ENCODE results near the gene TMEM41A. TPM values are rescaled to one million over a fixed set of nuclear protein-coding genes. Genes with fewer than 3 reads are reported as not detected.

TMEM41A gene
- total RNA-seq, 4 donors from 2014 or later: 12.5 to 24.6 (median 13.4) TPM

DNA sequence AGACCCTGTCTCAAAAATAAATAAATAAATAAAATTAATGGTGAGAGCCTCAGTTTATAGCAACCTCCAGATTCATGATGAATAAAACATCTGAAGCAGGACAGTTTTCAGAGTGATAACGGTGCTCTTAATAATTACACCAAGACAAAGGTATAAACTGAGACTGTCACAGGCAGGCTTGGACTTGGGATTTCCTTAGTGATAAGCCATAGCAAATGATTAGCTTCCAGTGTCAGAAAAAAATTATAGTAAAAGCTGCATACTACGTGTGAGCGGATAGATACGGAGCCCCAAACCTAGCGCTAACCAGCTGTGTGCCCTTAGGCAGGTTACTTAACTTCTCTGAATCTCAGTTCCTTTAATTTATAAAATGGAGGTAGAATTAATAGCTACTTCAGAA lies 32.0 kb upstream of the TMEM41A start:
- TF ChIP-seq, protein P1, sequence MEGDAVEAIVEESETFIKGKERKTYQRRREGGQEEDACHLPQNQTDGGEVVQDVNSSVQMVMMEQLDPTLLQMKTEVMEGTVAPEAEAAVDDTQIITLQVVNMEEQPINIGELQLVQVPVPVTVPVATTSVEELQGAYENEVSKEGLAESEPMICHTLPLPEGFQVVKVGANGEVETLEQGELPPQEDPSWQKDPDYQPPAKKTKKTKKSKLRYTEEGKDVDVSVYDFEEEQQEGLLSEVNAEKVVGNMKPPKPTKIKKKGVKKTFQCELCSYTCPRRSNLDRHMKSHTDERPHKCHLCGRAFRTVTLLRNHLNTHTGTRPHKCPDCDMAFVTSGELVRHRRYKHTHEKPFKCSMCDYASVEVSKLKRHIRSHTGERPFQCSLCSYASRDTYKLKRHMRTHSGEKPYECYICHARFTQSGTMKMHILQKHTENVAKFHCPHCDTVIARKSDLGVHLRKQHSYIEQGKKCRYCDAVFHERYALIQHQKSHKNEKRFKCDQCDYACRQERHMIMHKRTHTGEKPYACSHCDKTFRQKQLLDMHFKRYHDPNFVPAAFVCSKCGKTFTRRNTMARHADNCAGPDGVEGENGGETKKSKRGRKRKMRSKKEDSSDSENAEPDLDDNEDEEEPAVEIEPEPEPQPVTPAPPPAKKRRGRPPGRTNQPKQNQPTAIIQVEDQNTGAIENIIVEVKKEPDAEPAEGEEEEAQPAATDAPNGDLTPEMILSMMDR (IDR thresholded peaks at IDR 0.05): no peak
- ATAC-seq (ENCODE audit: low FRiP score) (no peak), DNase-seq (ENCODE audit: low spot score) (no peak)

DNA sequence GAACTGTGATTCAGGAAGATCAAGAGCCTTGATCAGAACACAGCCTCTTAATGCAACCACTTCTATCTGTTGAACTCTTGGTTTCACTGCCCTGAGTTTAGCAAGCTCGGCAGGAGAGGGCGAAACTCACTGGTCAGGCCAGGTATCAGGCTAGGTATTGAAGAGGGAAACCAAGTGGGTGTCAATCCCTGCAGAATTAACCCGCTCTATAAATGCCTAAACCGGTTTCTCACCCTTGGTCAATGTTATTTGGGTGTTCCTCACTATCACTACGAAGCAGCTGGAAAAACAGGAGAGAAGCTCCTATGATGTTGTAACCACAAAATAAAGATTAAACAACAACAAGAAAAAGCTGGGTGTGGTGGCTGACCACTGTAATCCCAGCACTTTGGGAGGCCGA lies 29.7 kb upstream of the TMEM41A start:
- DNase-seq (ENCODE audit: low spot score): no peak
- TF ChIP-seq, protein P1 (IDR thresholded peaks at IDR 0.05): no peak
- ATAC-seq (ENCODE audit: low FRiP score): no peak

DNA sequence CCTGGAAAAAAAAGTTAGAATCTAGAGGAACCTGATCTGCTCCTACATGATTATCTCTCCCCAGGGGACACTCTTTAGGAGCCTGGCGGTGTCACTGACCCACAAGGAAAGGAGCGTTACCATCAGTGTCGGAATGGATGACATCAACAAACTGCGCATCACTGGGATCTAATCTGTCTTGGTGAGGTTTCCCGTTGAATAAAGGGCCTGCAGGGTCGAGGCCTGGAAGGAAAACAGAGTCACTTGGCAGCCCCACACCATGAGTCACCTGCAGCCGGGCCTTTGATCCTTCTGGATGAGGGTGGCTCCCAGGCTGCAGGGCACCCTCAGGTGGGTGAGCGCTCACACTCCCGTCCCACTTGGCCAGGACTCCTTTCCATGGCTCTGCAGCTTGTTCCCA lies 28.5 kb upstream of the TMEM41A start:
- ATAC-seq (ENCODE audit: low FRiP score): no peak
- no peak for DNase-seq (ENCODE audit: low spot score)
- TF ChIP-seq, protein P1 (IDR thresholded peaks at IDR 0.05): no peak

DNA sequence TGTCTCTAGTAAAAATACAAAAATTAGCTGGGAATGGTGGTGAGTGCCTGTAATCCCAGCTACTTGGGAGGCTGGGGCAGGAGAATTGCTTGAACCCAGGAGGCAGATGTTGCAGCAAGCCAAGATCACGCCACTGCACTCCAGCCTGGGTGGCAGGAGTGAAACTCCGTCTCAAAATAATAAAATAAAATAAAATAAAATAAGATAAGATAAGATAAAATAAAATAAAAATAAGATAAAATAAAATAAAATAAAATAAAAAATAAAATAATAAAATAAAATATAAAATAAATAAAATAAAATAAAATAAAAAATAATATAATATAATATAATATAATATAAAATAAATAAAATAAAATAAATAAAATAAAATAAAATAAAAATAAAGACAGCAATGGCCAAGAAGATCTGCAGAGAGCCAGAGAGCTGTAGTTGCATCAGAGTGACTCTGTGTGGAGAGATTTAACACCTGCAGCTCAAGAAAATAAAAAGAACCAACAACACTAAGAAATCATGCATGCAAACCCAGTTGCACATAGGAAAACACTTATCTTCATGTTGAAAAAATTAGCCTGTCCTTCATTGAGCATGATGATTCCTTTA lies 27.6 kb upstream of the TMEM41A start:
- TF ChIP-seq, protein P1 (IDR thresholded peaks at IDR 0.05): no peak
- no peak for DNase-seq (ENCODE audit: low spot score)
- no peak for ATAC-seq (ENCODE audit: low FRiP score)

DNA sequence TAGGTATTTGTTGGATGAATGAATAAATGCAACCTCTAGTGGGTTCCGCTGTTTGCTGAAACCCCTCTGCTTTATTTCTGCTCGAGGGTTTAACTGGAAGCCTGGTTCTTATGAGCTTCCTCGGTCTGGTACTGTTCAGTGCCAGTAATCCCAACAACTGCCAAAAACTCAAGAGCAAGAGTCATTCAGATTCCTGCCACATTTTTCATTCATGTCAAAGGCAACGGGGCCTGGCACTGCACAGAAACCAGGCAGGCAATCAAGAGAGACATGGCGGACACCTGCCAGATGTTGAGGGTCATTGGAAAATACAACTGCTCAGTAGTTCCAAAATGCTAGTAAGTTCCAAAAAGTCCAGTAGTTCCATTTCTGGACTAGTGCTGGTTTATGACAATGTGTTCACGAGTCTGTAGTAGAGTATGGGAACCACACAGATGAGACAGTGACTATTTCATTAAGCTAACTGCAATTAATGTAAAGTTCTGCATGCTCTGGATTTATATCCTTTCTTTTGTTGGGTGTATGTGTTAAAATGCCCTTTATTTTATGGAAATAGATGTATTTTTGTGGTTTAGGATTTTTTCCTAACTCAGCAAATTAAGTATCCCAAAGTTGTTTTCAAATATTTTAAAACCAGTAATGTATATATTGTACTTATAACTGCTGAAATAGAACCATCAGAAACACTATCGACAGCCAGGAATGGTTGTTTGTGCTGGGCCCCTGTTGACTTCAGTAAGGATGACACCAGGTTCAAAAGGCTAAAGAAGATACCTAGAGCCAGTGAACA lies 22.7 kb upstream of the TMEM41A start:
- DNase-seq (ENCODE audit: low spot score): no peak
- TF ChIP-seq, protein P1 (IDR thresholded peaks at IDR 0.05): no peak
- ATAC-seq (ENCODE audit: low FRiP score): no peak

DNA sequence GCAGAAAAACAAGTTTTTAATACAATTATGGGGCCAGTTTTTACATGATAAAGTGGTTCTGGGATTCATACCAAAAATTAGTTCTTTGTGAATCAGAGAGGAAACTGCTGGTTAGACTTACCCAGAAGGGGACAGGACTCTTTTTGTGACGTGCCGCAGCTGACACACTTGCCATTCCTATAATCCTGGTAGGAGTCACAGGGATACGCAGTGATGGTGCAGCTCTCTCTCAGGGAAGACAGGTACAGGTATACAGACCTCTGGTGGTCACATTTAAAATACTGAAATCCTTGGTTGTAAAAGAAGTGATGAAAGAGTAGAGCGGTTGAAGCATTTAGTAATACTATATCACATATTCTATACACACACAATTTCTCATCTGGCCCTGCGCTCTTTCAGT lies 20.2 kb upstream of the TMEM41A start:
- ATAC-seq (ENCODE audit: low FRiP score) (no peak), DNase-seq (ENCODE audit: low spot score) (no peak)
- TF ChIP-seq, protein P1 (IDR thresholded peaks at IDR 0.05): no peak
